Sigmoid colon (tissue), 7 donors: ENCODE measurements around the gene AVPR1B. TPM values are rescaled to one million over a fixed set of nuclear protein-coding genes. Genes with fewer than 3 reads are reported as not detected.
A peak's percentile ranks its signal among the peaks of the same experiment; 100 is the strongest.

Experiments
- DNase-seq: peaks from one replicate; pipeline ENCODE4 v3.0.0-alpha.2; 2019
- H3K27ac ChIP-seq, 4 donors: fragments of 200-600 bp; sonication (generic); one replicate each; pipeline ENCODE4 v1.5.1; 2016 to 2019; ENCODE audit warnings: mild to moderate bottlenecking in 1 of 4
- H3K27me3 ChIP-seq, 3 donors: fragments of 200-600 bp; sonication (generic); one replicate each; pipeline ENCODE4 v1.5.1; 2019; ENCODE audit warnings: mild to moderate bottlenecking in 1 of 3
- H3K36me3 ChIP-seq, 4 donors: fragments of 200-600 bp; sonication (generic); one replicate each; pipeline ENCODE4 v1.5.1; 2016 to 2019
- H3K4me1 ChIP-seq, 4 donors: fragments of 200-600 bp; sonication (generic); one replicate each; pipeline ENCODE4 v1.5.1; 2017 to 2019
- H3K4me3 ChIP-seq, 4 donors: fragments of 200-600 bp; sonication (generic); one replicate each; pipeline ENCODE4 v1.5.1; 2017 to 2019; ENCODE audit warnings: mild to moderate bottlenecking in 2 of 4, moderate library complexity in 1 of 4
- H3K9me3 ChIP-seq, 4 donors: fragments of 200-600 bp in 3 of 4; sonication (generic) in 3 of 4; one replicate each; pipeline versions ENCODE4 v1.5.1 to v1.6.1; 2013 to 2019
- EP300 ChIP-seq, 4 donors: sonication (generic); formaldehyde crosslinking; IDR thresholded peaks; one replicate each; pipeline ENCODE4 v1.6.1; 2017; ENCODE audit warnings: antibody characterized with exemption in 4 of 4
- POLR2A ChIP-seq, 2 donors: fragments of 450-650 bp; IDR thresholded peaks; one replicate each; pipeline ENCODE4 v1.6.1; 2016; ENCODE audit warnings: antibody characterized with exemption in 2 of 2, mild to moderate bottlenecking in 2 of 2, moderate library complexity in 2 of 2
- POLR2AphosphoS5 ChIP-seq, 4 donors: sonication (generic); formaldehyde crosslinking; IDR thresholded peaks; one replicate each; pipeline ENCODE4 v1.6.1; 2017; ENCODE audit warnings: antibody characterized with exemption in 4 of 4
- WGBS, 2 donors: extraction: QIAGEN DNeasy Blood & Tissue Kit; methylation state at CpG; one replicate each; pipeline ENCODE4 v1.1.7; 2013; 5-methylcytosine and 5-hydroxymethylcytosine counted together
- intact Hi-C: fragments of 100-400 bp; cut with DNase I; formaldehyde crosslinking; loops from one replicate; pipeline ENCODE4 v1.15.1; 2023
- polyA plus RNA-seq, 3 donors: library from polyadenylated mRNA; stranded (reverse); fragments of 200-250 nt; gene quantifications; one replicate each; pipeline ENCODE4 v1.2.3, GENCODE V29; 2013
- total RNA-seq, 4 donors: library from RNA; depleted of rRNA; stranded (reverse); fragments of >200 nt; gene quantifications; one replicate each; pipeline ENCODE4 v1.1.0, GENCODE V29; 2016
- TF ChIP-seq, protein P1 (sequence below), 4 experiments: fragments of 450-650 bp in 3 of 4; fragments of 200-600 bp in 1 of 4; IDR thresholded peaks; one replicate each; pipeline ENCODE4 v1.5.1; 2016 to 2019; ENCODE audit warnings: antibody characterized with exemption in 4 of 4, mild to moderate bottlenecking in 3 of 4, moderate library complexity in 2 of 4
- donor health status: healthy with polysubstance abuse.
- donor health status: Bipolar disorder and iron deficiency.
- donor health status: healthy.

Gene AVPR1B
- under 1 TPM in 1 of 4 donors, not detected in 3; 0.36 TPM for total RNA-seq
- polyA plus RNA-seq = under 1 TPM in 1 of 3 donors, not detected in 2; 0.23 TPM

DNA sequence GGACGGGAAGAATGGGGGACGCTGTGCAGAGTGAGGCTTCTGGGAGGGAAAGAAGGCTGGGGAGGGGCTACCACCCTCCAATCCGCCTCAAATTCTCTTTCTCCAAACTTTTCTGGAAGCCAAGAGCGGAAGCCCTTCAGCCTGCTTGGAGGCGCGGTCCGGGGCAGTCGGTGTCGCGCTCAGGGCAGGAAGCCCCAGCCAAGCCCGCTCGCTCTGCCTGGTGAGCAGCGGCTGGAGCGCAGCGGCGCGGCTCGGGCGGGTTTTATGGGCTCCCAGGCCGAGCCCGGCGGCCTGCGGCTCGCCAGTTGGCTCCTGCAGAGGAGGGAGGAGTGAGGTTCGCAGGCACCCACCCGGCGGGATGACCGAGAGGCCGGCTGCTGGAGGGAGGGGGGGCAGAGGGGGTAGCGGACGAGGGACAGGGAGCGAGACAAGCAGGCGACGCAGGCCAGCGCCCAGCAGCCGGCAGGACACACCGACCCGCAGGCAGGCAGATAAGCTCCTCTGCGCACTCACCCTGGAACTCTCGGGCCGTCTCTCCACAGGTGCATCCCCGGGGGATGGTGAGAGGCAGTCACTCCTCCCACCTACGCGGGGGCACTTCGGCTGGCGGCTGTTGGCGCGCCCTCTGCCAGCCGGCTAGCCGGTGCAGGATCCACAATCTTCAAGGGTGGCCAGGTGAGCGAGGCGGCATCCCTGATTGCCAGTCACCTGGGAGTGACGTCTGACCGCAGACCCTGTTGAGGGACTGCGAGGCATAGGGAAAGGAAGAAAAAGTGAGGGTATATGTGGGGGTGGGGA is at the start of gene AVPR1B:
AVPR1B (minus strand) TSS at position 238 of the 798 bp plus-strand sequence. CDS start 498 bp downstream, outside the sequence.
- H3K36me3 ChIP-seq = no peaks in the 10 kb centered on the region
- peaks cover 0 to 11% (median 3%) of the 10 kb centered on the region in 4 donors for H3K9me3 ChIP-seq
- H3K27ac ChIP-seq = no peak within 1 kb of the TSS
- TF ChIP-seq POLR2A (IDR thresholded peaks at IDR 0.05) = no peak
- TF ChIP-seq POLR2AphosphoS5 (IDR thresholded peaks at IDR 0.05) = no peak
- no peak for TF ChIP-seq EP300 (IDR thresholded peaks at IDR 0.05)
- TF ChIP-seq, protein P1, sequence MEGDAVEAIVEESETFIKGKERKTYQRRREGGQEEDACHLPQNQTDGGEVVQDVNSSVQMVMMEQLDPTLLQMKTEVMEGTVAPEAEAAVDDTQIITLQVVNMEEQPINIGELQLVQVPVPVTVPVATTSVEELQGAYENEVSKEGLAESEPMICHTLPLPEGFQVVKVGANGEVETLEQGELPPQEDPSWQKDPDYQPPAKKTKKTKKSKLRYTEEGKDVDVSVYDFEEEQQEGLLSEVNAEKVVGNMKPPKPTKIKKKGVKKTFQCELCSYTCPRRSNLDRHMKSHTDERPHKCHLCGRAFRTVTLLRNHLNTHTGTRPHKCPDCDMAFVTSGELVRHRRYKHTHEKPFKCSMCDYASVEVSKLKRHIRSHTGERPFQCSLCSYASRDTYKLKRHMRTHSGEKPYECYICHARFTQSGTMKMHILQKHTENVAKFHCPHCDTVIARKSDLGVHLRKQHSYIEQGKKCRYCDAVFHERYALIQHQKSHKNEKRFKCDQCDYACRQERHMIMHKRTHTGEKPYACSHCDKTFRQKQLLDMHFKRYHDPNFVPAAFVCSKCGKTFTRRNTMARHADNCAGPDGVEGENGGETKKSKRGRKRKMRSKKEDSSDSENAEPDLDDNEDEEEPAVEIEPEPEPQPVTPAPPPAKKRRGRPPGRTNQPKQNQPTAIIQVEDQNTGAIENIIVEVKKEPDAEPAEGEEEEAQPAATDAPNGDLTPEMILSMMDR (IDR thresholded peaks at IDR 0.05) = no peak
- H3K4me1 ChIP-seq = peaks cover 0 to 14% (median 12%) of the 10 kb centered on the region in 4 donors
- intact Hi-C loops = no loop called here
- DNase-seq = no peak
- WGBS, 2 donors = 1 to 2% methylated on average over 55 of the region's 55 CpGs
- H3K4me3 ChIP-seq = peak within 1 kb of the TSS; percentile 0 to 51 (median 37)
- peaks cover 0 to 29% (median 21%) of the 10 kb centered on the region in 3 donors for H3K27me3 ChIP-seq

- no peaks in the 10 kb centered on the region for H3K4me1 ChIP-seq
- H3K27ac ChIP-seq = no peak overlapping the region
- 74 to 81% methylated on average over 3 of the region's 3 CpGs for WGBS, 2 donors
- no peaks in the 10 kb centered on the region for H3K36me3 ChIP-seq
- TF ChIP-seq POLR2A (IDR thresholded peaks at IDR 0.05) (no peak), EP300 (IDR thresholded peaks at IDR 0.05) (no peak)
- no peaks in the 10 kb centered on the region for H3K9me3 ChIP-seq
- no peak for DNase-seq
- no peaks in the 10 kb centered on the region for H3K27me3 ChIP-seq
- intact Hi-C loops = no loop called here
- no peak overlapping the region for H3K4me3 ChIP-seq
Observed at GRCh38 chr1:206145771-206146290, 28.6 kb upstream of the AVPR1B start.

- Histone ChIP-seq H3K4me1 (no peaks in the 10 kb centered on the region), H3K27me3 (no peaks in the 10 kb centered on the region), H3K9me3 (no peaks in the 10 kb centered on the region), H3K4me3 (no peak overlapping the region), H3K36me3 (no peaks in the 10 kb centered on the region), H3K27ac (no peak overlapping the region)
- no peak for DNase-seq
- intact Hi-C loops = no loop called here
- WGBS, 2 donors = 56 to 76% methylated on average over 2 of the region's 2 CpGs
- TF ChIP-seq POLR2AphosphoS5 (IDR thresholded peaks at IDR 0.05) (no peak), EP300 (IDR thresholded peaks at IDR 0.05) (no peak), POLR2A (IDR thresholded peaks at IDR 0.05) (no peak)
- TF ChIP-seq, protein P1 (IDR thresholded peaks at IDR 0.05) = no peak
Observed at GRCh38 chr1:206144605-206145004, 27.4 kb upstream of the AVPR1B start.

GRCh38 chr1:206143537-206144172 is 26.5 kb upstream of the AVPR1B start:
- Histone ChIP-seq H3K4me3 (no peak overlapping the region), H3K27ac (no peak overlapping the region), H3K9me3 (no peaks in the 10 kb centered on the region), H3K27me3 (no peaks in the 10 kb centered on the region), H3K36me3 (no peaks in the 10 kb centered on the region), H3K4me1 (no peaks in the 10 kb centered on the region)
- 92% methylated on average over 15 of the region's 15 CpGs for WGBS, 2 donors
- intact Hi-C loops = no loop called here
- DNase-seq = no peak
- TF ChIP-seq POLR2AphosphoS5 (IDR thresholded peaks at IDR 0.05) = no peak
- TF ChIP-seq, protein P1 (IDR thresholded peaks at IDR 0.05) = no peak
- TF ChIP-seq EP300 (IDR thresholded peaks at IDR 0.05) = no peak
- no peak for TF ChIP-seq POLR2A (IDR thresholded peaks at IDR 0.05)

- Histone ChIP-seq H3K4me1 (no peaks in the 10 kb centered on the region), H3K36me3 (no peaks in the 10 kb centered on the region), H3K27me3 (no peaks in the 10 kb centered on the region), H3K4me3 (no peak overlapping the region), H3K27ac (no peak overlapping the region), H3K9me3 (no peaks in the 10 kb centered on the region)
- WGBS, 2 donors = 66 to 78% methylated on average over 2 of the region's 2 CpGs
- TF ChIP-seq EP300 (IDR thresholded peaks at IDR 0.05) (no peak), POLR2AphosphoS5 (IDR thresholded peaks at IDR 0.05) (no peak), POLR2A (IDR thresholded peaks at IDR 0.05) (no peak)
- TF ChIP-seq, protein P1 (IDR thresholded peaks at IDR 0.05) = no peak
- intact Hi-C loops = no loop called here
- no peak for DNase-seq
Observed at GRCh38 chr1:206142770-206143169, 25.6 kb upstream of the AVPR1B start.
